GM12878 (cell line): ENCODE data around the gene MYO16. TPM values are rescaled to one million over a fixed set of nuclear protein-coding genes. Genes with fewer than 3 reads are reported as not detected.

Experiments
- ATAC-seq: fragments of 200-7000 bp; cut with Tn5 transposase; 3 replicates; pipeline ENCODE4 v1.9.1; 2020; ENCODE audit warnings: mild to moderate bottlenecking, moderate library complexity
- BruUV-seq: library from RNA; stranded (reverse); fragments of 400-500 nt; replicated peaks from 2 replicates; lab custom pipeline; 2021; lab: Mats Ljungman, UMichigan
- CTCF ChIA-PET: fragments of 300-600 bp; sonication (Branson Sonifier 250); formaldehyde crosslinking; extraction: SDS; loops from one replicate; lab custom pipeline; 2021; ENCODE audit warnings: inconsistent platforms; lab: Yijun Ruan, JAX
- POLR2A ChIA-PET: fragments of 350-600 bp; formaldehyde crosslinking; extraction: SDS; loops from one replicate; lab custom pipeline; 2021; ENCODE audit warnings: inconsistent platforms; lab: Charles Lee
- RAD21 ChIA-PET: fragments of 300-600 bp; sonication (Branson Sonifier 250); formaldehyde crosslinking; loops from one replicate; lab custom pipeline; 2023; ENCODE audit warnings: antibody characterized with exemption; ENCODE audit not compliant: unreplicated experiment; lab: Charles Lee
- SMC1A ChIA-PET: fragments of 300-600 bp; sonication (Branson Sonifier 250); formaldehyde crosslinking; loops from one replicate; lab custom pipeline; 2023; ENCODE audit not compliant: unreplicated experiment, uncharacterized antibody; lab: Charles Lee
- DNase-seq: peaks from one replicate; pipeline ENCODE4 v3.0.0-alpha.2; 2011; ENCODE audit warnings: low read depth, low spot score
- FAIRE-seq: peaks from 3 replicates; lab custom pipeline; 2011; peaks lifted over from hg19 to GRCh38; lab: Jason Lieb, UNC
- H2AFZ ChIP-seq: 2 replicates; pipeline ENCODE4 v1.6.0; 2011; ENCODE audit warnings: low read depth, low read length, control low read depth; ENCODE audit not compliant: control insufficient read depth
- H3K27ac ChIP-seq: 2 replicates; pipeline ENCODE4 v1.5.1; 2011; ENCODE audit warnings: control low read depth; ENCODE audit not compliant: control insufficient read depth, insufficient read depth
- H3K27me3 ChIP-seq, 2 experiments: replicated peaks in 1 of 2; 2 replicates each; pipeline versions ENCODE4 v1.6.0 to v1.6.1; 2011; ENCODE audit warnings: low read length in 1 of 2; ENCODE audit not compliant: control insufficient read depth in 2 of 2, insufficient read depth in 2 of 2
- H3K36me3 ChIP-seq, 2 experiments: 2 replicates each; pipeline ENCODE4 v1.5.1; 2011; ENCODE audit warnings: low read length in 1 of 2; ENCODE audit not compliant: control insufficient read depth in 2 of 2, insufficient read depth in 2 of 2
- H3K4me1 ChIP-seq: 2 replicates; pipeline ENCODE4 v1.6.1; 2011; ENCODE audit warnings: mild to moderate bottlenecking, low read length, moderate library complexity, mixed read lengths; ENCODE audit not compliant: control insufficient read depth, insufficient read depth
- H3K4me2 ChIP-seq: 2 replicates; pipeline ENCODE4 v1.6.0; 2011; ENCODE audit warnings: control low read depth; ENCODE audit not compliant: control insufficient read depth, insufficient read depth
- H3K4me3 ChIP-seq: fragments of 200-600 bp; sonication (generic); 2 replicates; pipeline ENCODE4 v1.5.1; 2016
- H3K79me2 ChIP-seq: 2 replicates; pipeline ENCODE4 v1.6.0; 2011; ENCODE audit warnings: low read length; ENCODE audit not compliant: control insufficient read depth, insufficient read depth
- H3K9ac ChIP-seq: 2 replicates; pipeline ENCODE4 v1.8.0; 2011; ENCODE audit warnings: low read length, control low read depth, mixed read lengths; ENCODE audit not compliant: control insufficient read depth, insufficient read depth
- H3K9me3 ChIP-seq: replicated peaks from 3 replicates; pipeline ENCODE4 v1.5.1; 2011; ENCODE audit warnings: mild to moderate bottlenecking, low read length; ENCODE audit not compliant: control insufficient read depth, insufficient read depth
- H4K20me1 ChIP-seq: 2 replicates; pipeline ENCODE4 v1.6.0; 2011; ENCODE audit not compliant: control insufficient read depth, insufficient read depth
- BMI1 ChIP-seq: fragments of 450-650 bp; IDR thresholded peaks from 2 replicates; pipeline ENCODE4 v1.6.1; 2016; ENCODE audit warnings: mild to moderate bottlenecking, moderate library complexity, borderline replicate concordance
- CHD4 ChIP-seq: fragments of 200-600 bp; sonication (generic); IDR thresholded peaks from 2 replicates; pipeline ENCODE4 v1.6.1; 2016; ENCODE audit warnings: mild to moderate bottlenecking
- CREB1 ChIP-seq: IDR thresholded peaks from 2 replicates; pipeline ENCODE4 v1.6.1; 2012; ENCODE audit warnings: low read depth, mild to moderate bottlenecking, inconsistent platforms
- KAT2A ChIP-seq: conservative IDR thresholded peaks from 2 replicates; pipeline ENCODE4 v1.6.1; 2011; ENCODE audit warnings: low read depth, low read length; ENCODE audit not compliant: control insufficient read depth
- MEF2B ChIP-seq: fragments of 450-650 bp; IDR thresholded peaks from 2 replicates; pipeline ENCODE4 v1.6.1; 2018; ENCODE audit warnings: mild to moderate bottlenecking, moderate library complexity; ENCODE audit not compliant: partially characterized antibody, poor library complexity, severe bottlenecking
- NFYB ChIP-seq: IDR thresholded peaks from 2 replicates; pipeline ENCODE4 v1.6.1; 2011; ENCODE audit warnings: low read depth, mild to moderate bottlenecking, low read length, improper control_type of control experiment, moderate library complexity; ENCODE audit not compliant: insufficient read depth
- NR2C1 ChIP-seq: fragments of 450-650 bp; IDR thresholded peaks from 2 replicates; pipeline ENCODE4 v1.6.1; 2017; ENCODE audit warnings: antibody characterized with exemption, mild to moderate bottlenecking, moderate library complexity
- PBX3 ChIP-seq: IDR thresholded peaks from 2 replicates; pipeline ENCODE4 v1.6.1; 2011; ENCODE audit warnings: mild to moderate bottlenecking, low read depth, low read length, moderate library complexity; ENCODE audit not compliant: insufficient replicate concordance
- PKNOX1 ChIP-seq: fragments of 450-650 bp; IDR thresholded peaks from 2 replicates; pipeline ENCODE4 v1.6.1; 2016; ENCODE audit warnings: mild to moderate bottlenecking
- SMAD1 ChIP-seq: fragments of 450-650 bp; IDR thresholded peaks from 2 replicates; pipeline ENCODE4 v1.6.1; 2018; ENCODE audit warnings: mild to moderate bottlenecking, low read depth; ENCODE audit not compliant: partially characterized antibody
- SMAD5 ChIP-seq: IDR thresholded peaks from 2 replicates; pipeline ENCODE4 v1.6.1; 2016; ENCODE audit warnings: antibody characterized with exemption, low read depth
- SRF ChIP-seq, 2 experiments: IDR thresholded peaks; 2 replicates each; pipeline ENCODE4 v1.6.1; 2011; ENCODE audit warnings: low read depth in 2 of 2, low read length in 2 of 2, mild to moderate bottlenecking in 1 of 2, moderate library complexity in 1 of 2
- TARDBP ChIP-seq: IDR thresholded peaks from 2 replicates; pipeline ENCODE4 v1.6.1; 2016; ENCODE audit warnings: borderline replicate concordance
- TBL1XR1 ChIP-seq: IDR thresholded peaks from 2 replicates; pipeline ENCODE4 v1.6.1; 2012; ENCODE audit warnings: low read depth, low read length, improper control_type of control experiment
- ZNF24 ChIP-seq: fragments of 450-650 bp; IDR thresholded peaks from 2 replicates; pipeline ENCODE4 v1.6.1; 2017; ENCODE audit warnings: antibody characterized with exemption, mild to moderate bottlenecking
- WGBS: methylation state at CpG from one replicate; pipeline ENCODE4 v1.1.6; 2016; ENCODE audit warnings: low lambda C conversion rate; ENCODE audit not compliant: insufficient replicate concordance, insufficient coverage; ENCODE audit errors: missing lambda C conversion rate; 5-methylcytosine and 5-hydroxymethylcytosine counted together
- in situ Hi-C: fragments of 300-500 bp; cut with MboI; formaldehyde crosslinking; loops from 9 replicates; pipeline ENCODE4 v1.14.3; 2018; ENCODE audit warnings: mixed read lengths
- intact Hi-C: fragments of 100-400 bp; cut with micrococcal nuclease; formaldehyde crosslinking; loops from one replicate; pipeline ENCODE4 v1.14.2; 2022; ENCODE audit not compliant: unreplicated experiment
- polyA plus RNA-seq, 11 experiments: library from polyadenylated mRNA; depleted of rRNA in 4 of 11; unstranded in 6 of 11; stranded (reverse) in 5 of 11; fragments of >200 nt; fragmentation: Nextera tagmentation in 4 of 11; fragmentation: Illumina TruSeq in 1 of 11; extraction: Ambion mirVana in 4 of 11; extraction: Trizol in 1 of 11; gene quantifications; 1 replicate in 1 of 11; 2 replicates in 10 of 11; pipeline versions ENCODE4 v1.2.1 to v1.2.3, GENCODE V29; 2011 to 2016; ENCODE audit warnings: inconsistent platforms in 2 of 11, missing spikeins in 2 of 11, low read depth in 1 of 11
- total RNA-seq, 4 experiments: library from RNA; depleted of rRNA in 3 of 4; stranded (reverse); fragments of >200 nt in 3 of 4; fragmentation: Illumina TruSeq in 1 of 4; extraction: Trizol in 1 of 4; gene quantifications; 2 replicates each; pipeline versions ENCODE4 v1.2.1 to v1.2.3, GENCODE V29; 2013 to 2021
- TF ChIP-seq, protein P1 (sequence below): fragments of 450-650 bp; formaldehyde crosslinking; IDR thresholded peaks from 2 replicates; pipeline ENCODE4 v1.4.0; 2020; ENCODE audit warnings: mild to moderate bottlenecking, moderate library complexity

The MYO16 gene
- total and polyA plus RNA-seq, 10 of the 15 experiments (the other 5 are each of a cell fraction or from before 2014, with no cell fraction given) = under 0.01 to 1.7 (median 0.05) TPM; not detected in 4

- ChIA-PET SMC1A (no interaction called here), CTCF (interaction anchor here (0.9 kb wide), 1 partner anchor 10 kb away, joined by 3 read pairs; no protein-coding TSS in a partner anchor), RAD21 (no interaction called here), POLR2A (no interaction called here)
- ATAC-seq (no peak), FAIRE-seq (no peak), DNase-seq (no peak)
- in situ Hi-C loops = no loop called here
- intact Hi-C loops = no loop called here
- no peak overlapping the region for H2AFZ ChIP-seq
- H4K20me1 ChIP-seq = no peaks in the 10 kb centered on the region
- H3K4me2 ChIP-seq = no peak overlapping the region
- no peaks in the 10 kb centered on the region for H3K79me2 ChIP-seq
- H3K9ac ChIP-seq = no peak overlapping the region
- H3K4me1 ChIP-seq = no peaks in the 10 kb centered on the region
- no peaks in the 10 kb centered on the region for H3K36me3 ChIP-seq
- H3K27me3 ChIP-seq = no peaks in the 10 kb centered on the region
- H3K27ac ChIP-seq = no peak overlapping the region
- no peaks in the 10 kb centered on the region for H3K9me3 ChIP-seq
- no TSS peak for BruUV-seq
- no peak overlapping the region for H3K4me3 ChIP-seq
- 4% methylated on average over 9 of the region's 9 CpGs for WGBS
- TF ChIP-seq, protein P1, sequence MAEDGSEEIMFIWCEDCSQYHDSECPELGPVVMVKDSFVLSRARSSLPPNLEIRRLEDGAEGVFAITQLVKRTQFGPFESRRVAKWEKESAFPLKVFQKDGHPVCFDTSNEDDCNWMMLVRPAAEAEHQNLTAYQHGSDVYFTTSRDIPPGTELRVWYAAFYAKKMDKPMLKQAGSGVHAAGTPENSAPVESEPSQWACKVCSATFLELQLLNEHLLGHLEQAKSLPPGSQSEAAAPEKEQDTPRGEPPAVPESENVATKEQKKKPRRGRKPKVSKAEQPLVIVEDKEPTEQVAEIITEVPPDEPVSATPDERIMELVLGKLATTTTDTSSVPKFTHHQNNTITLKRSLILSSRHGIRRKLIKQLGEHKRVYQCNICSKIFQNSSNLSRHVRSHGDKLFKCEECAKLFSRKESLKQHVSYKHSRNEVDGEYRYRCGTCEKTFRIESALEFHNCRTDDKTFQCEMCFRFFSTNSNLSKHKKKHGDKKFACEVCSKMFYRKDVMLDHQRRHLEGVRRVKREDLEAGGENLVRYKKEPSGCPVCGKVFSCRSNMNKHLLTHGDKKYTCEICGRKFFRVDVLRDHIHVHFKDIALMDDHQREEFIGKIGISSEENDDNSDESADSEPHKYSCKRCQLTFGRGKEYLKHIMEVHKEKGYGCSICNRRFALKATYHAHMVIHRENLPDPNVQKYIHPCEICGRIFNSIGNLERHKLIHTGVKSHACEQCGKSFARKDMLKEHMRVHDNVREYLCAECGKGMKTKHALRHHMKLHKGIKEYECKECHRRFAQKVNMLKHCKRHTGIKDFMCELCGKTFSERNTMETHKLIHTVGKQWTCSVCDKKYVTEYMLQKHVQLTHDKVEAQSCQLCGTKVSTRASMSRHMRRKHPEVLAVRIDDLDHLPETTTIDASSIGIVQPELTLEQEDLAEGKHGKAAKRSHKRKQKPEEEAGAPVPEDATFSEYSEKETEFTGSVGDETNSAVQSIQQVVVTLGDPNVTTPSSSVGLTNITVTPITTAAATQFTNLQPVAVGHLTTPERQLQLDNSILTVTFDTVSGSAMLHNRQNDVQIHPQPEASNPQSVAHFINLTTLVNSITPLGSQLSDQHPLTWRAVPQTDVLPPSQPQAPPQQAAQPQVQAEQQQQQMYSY (CRISPR knock-in tag) = no peak
- TF ChIP-seq KAT2A = no peak
- no peak for TF ChIP-seq PKNOX1
- no peak for TF ChIP-seq ZNF24
- TF ChIP-seq SMAD1 = no peak
- no peak for TF ChIP-seq TARDBP
- TF ChIP-seq TBL1XR1 = no peak
- TF ChIP-seq MEF2B = no peak
- TF ChIP-seq SMAD5 = no peak
- no peak for TF ChIP-seq CHD4
- no peak for TF ChIP-seq BMI1
- no peak for TF ChIP-seq CREB1
- no peak for TF ChIP-seq SRF (IDR thresholded peaks at IDR 0.05; ENCODE audit: low read depth in 2 of 2, low read length in 2 of 2)
- no peak for TF ChIP-seq NR2C1
- no peak for TF ChIP-seq PBX3
- TF ChIP-seq NFYB = no peak
These were observed 71.2 kb downstream of the MYO16 start for GRCh38 chr13:108700422-108701170.
